Upper lobe of right lung (tissue), 1 donor: ENCODE measurements around the gene TEDC1. TPM values are rescaled to one million over a fixed set of nuclear protein-coding genes. Genes with fewer than 3 reads are reported as not detected.
A peak's percentile ranks its signal among the peaks of the same experiment; 100 is the strongest.

Experiments
- ATAC-seq: fragments of 200-7000 bp; cut with Tn5 transposase; one replicate; pipeline ENCODE4 v1.9.1; 2020; ENCODE audit warnings: mild to moderate bottlenecking, moderate library complexity
- DNase-seq: peaks from one replicate; pipeline ENCODE4 v3.0.0-alpha.2; 2020
- H3K27ac ChIP-seq: fragments of 200-600 bp; one replicate; pipeline ENCODE4 v1.8.0; 2022
- H3K27me3 ChIP-seq: fragments of 200-600 bp; one replicate; pipeline ENCODE4 v1.8.0; 2022; ENCODE audit warnings: mild to moderate bottlenecking
- H3K36me3 ChIP-seq: fragments of 200-600 bp; one replicate; pipeline ENCODE4 v1.8.0; 2022
- H3K4me1 ChIP-seq: fragments of 200-600 bp; one replicate; pipeline ENCODE4 v1.8.0; 2022
- H3K4me3 ChIP-seq: fragments of 200-600 bp; one replicate; pipeline ENCODE4 v1.8.0; 2022; ENCODE audit warnings: mild to moderate bottlenecking
- H3K9me3 ChIP-seq: fragments of 200-600 bp; one replicate; pipeline ENCODE4 v1.8.0; 2022
- intact Hi-C: fragments of 100-400 bp; cut with DNase I; formaldehyde crosslinking; loops from one replicate; pipeline ENCODE4 v1.11.0; 2022
- total RNA-seq: library from RNA; stranded (reverse); fragmentation: NEBNext Ultra II Directional; extraction: Animal tissue kit (Norgen Biotek cat#: 25700); gene quantifications from one replicate; pipeline ENCODE4 v1.2.1, GENCODE V29; 2021
- TF ChIP-seq, protein P1 (sequence below): fragments of 200-600 bp; IDR thresholded peaks from one replicate; pipeline ENCODE4 v1.8.0; 2022; ENCODE audit warnings: antibody characterized with exemption
- donor health status: DM: no; HTN: yes; CAD: no; lungs with severe emphysema.

Gene TEDC1
- total RNA-seq, 1 donor from 2014 or later = 7.9 TPM

DNA sequence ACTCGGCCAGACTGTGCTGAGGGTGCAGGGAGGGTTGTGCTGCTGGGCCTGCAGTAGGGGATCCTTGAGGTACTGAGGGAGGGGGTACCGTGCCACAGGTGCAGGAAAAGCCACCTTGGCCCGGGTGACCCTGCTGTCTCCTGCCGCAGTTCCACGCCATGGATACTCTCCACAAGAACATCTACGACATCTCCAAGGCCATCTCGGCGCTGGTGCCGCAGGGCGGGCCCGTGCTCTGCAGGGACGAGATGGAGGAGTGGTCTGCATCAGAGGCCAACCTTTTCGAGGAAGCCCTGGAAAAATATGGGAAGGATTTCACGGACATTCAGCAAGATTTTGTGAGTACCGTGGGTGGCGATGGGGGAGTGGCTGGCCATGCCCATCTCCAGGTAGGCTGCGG lies 30.4 kb upstream of the TEDC1 start:
- no peak for DNase-seq
- TF ChIP-seq, protein P1, sequence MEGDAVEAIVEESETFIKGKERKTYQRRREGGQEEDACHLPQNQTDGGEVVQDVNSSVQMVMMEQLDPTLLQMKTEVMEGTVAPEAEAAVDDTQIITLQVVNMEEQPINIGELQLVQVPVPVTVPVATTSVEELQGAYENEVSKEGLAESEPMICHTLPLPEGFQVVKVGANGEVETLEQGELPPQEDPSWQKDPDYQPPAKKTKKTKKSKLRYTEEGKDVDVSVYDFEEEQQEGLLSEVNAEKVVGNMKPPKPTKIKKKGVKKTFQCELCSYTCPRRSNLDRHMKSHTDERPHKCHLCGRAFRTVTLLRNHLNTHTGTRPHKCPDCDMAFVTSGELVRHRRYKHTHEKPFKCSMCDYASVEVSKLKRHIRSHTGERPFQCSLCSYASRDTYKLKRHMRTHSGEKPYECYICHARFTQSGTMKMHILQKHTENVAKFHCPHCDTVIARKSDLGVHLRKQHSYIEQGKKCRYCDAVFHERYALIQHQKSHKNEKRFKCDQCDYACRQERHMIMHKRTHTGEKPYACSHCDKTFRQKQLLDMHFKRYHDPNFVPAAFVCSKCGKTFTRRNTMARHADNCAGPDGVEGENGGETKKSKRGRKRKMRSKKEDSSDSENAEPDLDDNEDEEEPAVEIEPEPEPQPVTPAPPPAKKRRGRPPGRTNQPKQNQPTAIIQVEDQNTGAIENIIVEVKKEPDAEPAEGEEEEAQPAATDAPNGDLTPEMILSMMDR = no peak
- no peaks in the 10 kb centered on the region for H3K27me3 ChIP-seq
- H3K27ac ChIP-seq = no peak overlapping the region
- intact Hi-C loops = no loop called here
- no peak for ATAC-seq
- H3K4me3 ChIP-seq = no peak overlapping the region
- H3K36me3 ChIP-seq = peaks cover 58% of the 10 kb centered on the region
- no peaks in the 10 kb centered on the region for H3K4me1 ChIP-seq
- no peaks in the 10 kb centered on the region for H3K9me3 ChIP-seq

- H3K27ac ChIP-seq = no peak overlapping the region
- TF ChIP-seq, protein P1 = no peak
- intact Hi-C loops = no loop called here
- H3K4me3 ChIP-seq = no peak overlapping the region
- DNase-seq (no peak), ATAC-seq (no peak)
- peaks cover 48% of the 10 kb centered on the region for H3K36me3 ChIP-seq
- H3K27me3 ChIP-seq = no peaks in the 10 kb centered on the region
- H3K4me1 ChIP-seq = no peaks in the 10 kb centered on the region
- H3K9me3 ChIP-seq = no peaks in the 10 kb centered on the region
Measured at GRCh38 chr14:105461903-105462302, 29.1 kb upstream of the TEDC1 start.

DNA sequence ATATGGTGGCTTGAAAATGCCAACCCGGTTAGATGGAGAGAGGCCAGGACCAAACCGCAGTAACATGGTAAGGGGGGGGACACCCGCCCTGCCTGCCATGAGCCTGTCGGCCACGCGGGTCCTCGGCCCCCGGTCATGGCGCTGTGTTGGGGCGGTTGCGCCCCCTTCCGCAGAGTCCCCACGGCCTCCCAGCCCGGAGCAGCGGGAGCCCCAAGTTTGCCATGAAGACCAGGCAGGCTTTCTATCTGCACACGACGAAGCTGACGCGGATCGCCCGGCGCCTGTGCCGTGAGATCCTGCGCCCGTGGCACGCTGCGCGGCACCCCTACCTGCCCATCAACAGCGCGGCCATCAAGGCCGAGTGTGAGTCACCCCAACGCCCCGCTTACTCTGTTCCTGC lies 26.5 kb upstream of the TEDC1 start:
- ATAC-seq (no peak), DNase-seq (no peak)
- intact Hi-C loops = no loop called here
- TF ChIP-seq, protein P1 = no peak
- Histone ChIP-seq H3K36me3 (peaks cover 43% of the 10 kb centered on the region), H3K27ac (no peak overlapping the region), H3K4me3 (no peak overlapping the region), H3K9me3 (no peaks in the 10 kb centered on the region), H3K27me3 (no peaks in the 10 kb centered on the region), H3K4me1 (no peaks in the 10 kb centered on the region)

- Histone ChIP-seq H3K9me3 (no peaks in the 10 kb centered on the region), H3K27ac (no peak overlapping the region), H3K36me3 (peaks cover 41% of the 10 kb centered on the region), H3K4me3 (no peak overlapping the region), H3K4me1 (no peaks in the 10 kb centered on the region), H3K27me3 (no peaks in the 10 kb centered on the region)
- ATAC-seq (peak; percentile 57), DNase-seq (no peak)
- TF ChIP-seq, protein P1 = no peak
- intact Hi-C loops = no loop called here
Measured at GRCh38 chr14:105465209-105466031, 25.6 kb upstream of the TEDC1 start.

- Histone ChIP-seq H3K4me1 (peaks cover 3% of the 10 kb centered on the region), H3K9me3 (no peaks in the 10 kb centered on the region), H3K27ac (no peak overlapping the region), H3K27me3 (no peaks in the 10 kb centered on the region), H3K4me3 (no peak overlapping the region), H3K36me3 (peaks cover 29% of the 10 kb centered on the region)
- intact Hi-C loops = no loop called here
- DNase-seq (no peak), ATAC-seq (no peak)
- TF ChIP-seq, protein P1 = no peak
Measured at GRCh38 chr14:105466531-105467248, 24.4 kb upstream of the TEDC1 start.
